Prostate gland (tissue), 2 donors: Measurements from ENCODE around the gene ITFG2. TPM values are rescaled to one million over a fixed set of nuclear protein-coding genes. Genes with fewer than 3 reads are reported as not detected.
"Not testable (repeated sequence)": the region's sequence is repeated elsewhere in the genome, so short reads cannot be mapped to it uniquely, and the experiment has no call there.

Source experiments
- DNase-seq: peaks from one replicate; pipeline ENCODE4 v3.0.0-alpha.2; 2019; ENCODE audit warnings: low spot score
- H3K27ac ChIP-seq, 2 donors: fragments of 200-600 bp; sonication (generic); 2 replicates each; pipeline ENCODE4 v1.5.1; 2017 to 2019
- H3K27me3 ChIP-seq: fragments of 200-600 bp; sonication (generic); replicated peaks from 2 replicates; pipeline ENCODE4 v1.5.1; 2019; ENCODE audit not compliant: insufficient read depth
- H3K36me3 ChIP-seq, 2 donors: fragments of 200-600 bp; sonication (generic); 1 replicate in 1 of 2; 2 replicates in 1 of 2; pipeline versions ENCODE4 v1.5.1 to v1.8.1; 2017 to 2019
- H3K4me1 ChIP-seq: fragments of 200-600 bp; sonication (generic); replicated peaks from 2 replicates; pipeline ENCODE4 v1.5.1; 2019
- H3K4me3 ChIP-seq, 2 donors: fragments of 200-600 bp; sonication (generic); 2 replicates each; pipeline ENCODE4 v1.5.1; 2017 to 2019
- H3K9me3 ChIP-seq: fragments of 200-600 bp; sonication (generic); 2 replicates; pipeline ENCODE4 v1.5.1; 2017
- CTCF ChIP-seq, 4 experiments: fragments of 200-600 bp in 2 of 4; fragments of 450-650 bp in 2 of 4; sonication (generic) in 2 of 4; IDR thresholded peaks; 1 replicate in 3 of 4; 2 replicates in 1 of 4; pipeline ENCODE4 v1.5.1; 2016 to 2019; ENCODE audit warnings: antibody characterized with exemption in 4 of 4, mild to moderate bottlenecking in 2 of 4, moderate library complexity in 2 of 4
- POLR2A ChIP-seq: fragments of 450-650 bp; IDR thresholded peaks from one replicate; pipeline ENCODE4 v1.6.1; 2016; ENCODE audit warnings: antibody characterized with exemption, mild to moderate bottlenecking
- POLR2AphosphoS5 ChIP-seq: sonication (generic); formaldehyde crosslinking; IDR thresholded peaks from one replicate; pipeline ENCODE4 v1.6.1; 2017; ENCODE audit warnings: antibody characterized with exemption
- WGBS: methylation state at CpG from one replicate; pipeline ENCODE4 v1.1.5; 2018; 5-methylcytosine and 5-hydroxymethylcytosine counted together
- intact Hi-C: fragments of 100-400 bp; cut with DNase I; formaldehyde crosslinking; loops from one replicate; pipeline ENCODE4 v1.14.2; 2022
- total RNA-seq, 2 donors: library from RNA; depleted of rRNA; stranded (reverse); fragments of >200 nt; gene quantifications; one replicate each; pipeline ENCODE4 v1.1.0, GENCODE V29; 2016

The ITFG2 gene
- total RNA-seq, 2 donors from 2014 or later = 41.5 to 46.5 TPM

- intact Hi-C loops = loop anchor here (10.0 kb wide), 1 partner anchor 87 kb away; no protein-coding TSS in a partner anchor
- Histone ChIP-seq H3K27me3 (no peaks in the 10 kb centered on the region), H3K4me1 (no peaks in the 10 kb centered on the region), H3K27ac (no peak overlapping the region), H3K4me3 (no peak overlapping the region), H3K36me3 (no peaks in the 10 kb centered on the region), H3K9me3 (no peaks in the 10 kb centered on the region)
- DNase-seq = no peak
- TF ChIP-seq POLR2AphosphoS5 = no peak
- 78% methylated on average over 7 of the region's 7 CpGs for WGBS
Observed at GRCh38 chr12:2857576-2857975, 45.1 kb downstream of the ITFG2 start.

GRCh38 chr12:2858334-2858733, 45.9 kb downstream of the ITFG2 start:
- no peak for DNase-seq
- H3K27me3 ChIP-seq = no peaks in the 10 kb centered on the region
- intact Hi-C loops = loop anchor here (10.0 kb wide), 1 partner anchor 86 kb away; no protein-coding TSS in a partner anchor
- H3K27ac ChIP-seq = no peak overlapping the region
- H3K4me3 ChIP-seq = no peak overlapping the region
- H3K9me3 ChIP-seq = no peaks in the 10 kb centered on the region
- no peak for TF ChIP-seq POLR2AphosphoS5
- no peak for TF ChIP-seq POLR2A
- no peak for TF ChIP-seq CTCF (IDR thresholded peaks at IDR 0.05)
- 81% methylated on average over 2 of the region's 2 CpGs for WGBS
- H3K4me1 ChIP-seq = no peaks in the 10 kb centered on the region
- H3K36me3 ChIP-seq = no peaks in the 10 kb centered on the region

- intact Hi-C loops = loop anchor here (10.0 kb wide), 1 partner anchor 86 kb away; no protein-coding TSS in a partner anchor
- WGBS = 80% methylated on average over 12 of the region's 12 CpGs
- no peaks in the 10 kb centered on the region for H3K27me3 ChIP-seq
- H3K4me3 ChIP-seq = no peak overlapping the region
- TF ChIP-seq POLR2AphosphoS5 (no peak), CTCF (IDR thresholded peaks at IDR 0.05) (no peak), POLR2A (no peak)
- H3K27ac ChIP-seq = no peak overlapping the region
- no peaks in the 10 kb centered on the region for H3K9me3 ChIP-seq
- no peaks in the 10 kb centered on the region for H3K36me3 ChIP-seq
- H3K4me1 ChIP-seq = no peaks in the 10 kb centered on the region
- no peak for DNase-seq
Observed at GRCh38 chr12:2858944-2859421, 46.5 kb downstream of the ITFG2 start.

- DNase-seq = no peak
- no peak overlapping the region for H3K4me3 ChIP-seq
- H3K4me1 ChIP-seq = no peaks in the 10 kb centered on the region
- intact Hi-C loops = no loop called here
- TF ChIP-seq POLR2AphosphoS5 (no peak), POLR2A (no peak), CTCF (IDR thresholded peaks at IDR 0.05) (no peak)
- H3K9me3 ChIP-seq = no peaks in the 10 kb centered on the region
- H3K27ac ChIP-seq = no peak overlapping the region
- H3K36me3 ChIP-seq = no peaks in the 10 kb centered on the region
- H3K27me3 ChIP-seq = no peaks in the 10 kb centered on the region
Observed at GRCh38 chr12:2860170-2860569, 47.7 kb downstream of the ITFG2 start.

- H3K36me3 ChIP-seq = no peaks in the 10 kb centered on the region
- intact Hi-C loops = no loop called here
- 91% methylated on average over 7 of the region's 7 CpGs for WGBS
- no peak overlapping the region for H3K27ac ChIP-seq
- H3K9me3 ChIP-seq = no peaks in the 10 kb centered on the region
- no peaks in the 10 kb centered on the region for H3K27me3 ChIP-seq
- no peaks in the 10 kb centered on the region for H3K4me1 ChIP-seq
- TF ChIP-seq POLR2AphosphoS5 (no peak), CTCF (IDR thresholded peaks at IDR 0.05) (no peak), POLR2A (no peak)
- no peak for DNase-seq
- no peak overlapping the region for H3K4me3 ChIP-seq
Observed at GRCh38 chr12:2862876-2863275, 50.4 kb downstream of the ITFG2 start.

- DNase-seq, intact Hi-C loops, H3K27ac ChIP-seq, H3K4me3 ChIP-seq, H3K36me3 ChIP-seq, H3K27me3 ChIP-seq, H3K4me1 ChIP-seq, H3K9me3 ChIP-seq: not testable (repeated sequence)
- 92% methylated on average over 7 of the region's 7 CpGs for WGBS
Observed at GRCh38 chr12:2863402-2863801, 50.9 kb downstream of the ITFG2 start.
